ENCODE results near the gene MRPL45.

MRPL45 gene

DNA sequence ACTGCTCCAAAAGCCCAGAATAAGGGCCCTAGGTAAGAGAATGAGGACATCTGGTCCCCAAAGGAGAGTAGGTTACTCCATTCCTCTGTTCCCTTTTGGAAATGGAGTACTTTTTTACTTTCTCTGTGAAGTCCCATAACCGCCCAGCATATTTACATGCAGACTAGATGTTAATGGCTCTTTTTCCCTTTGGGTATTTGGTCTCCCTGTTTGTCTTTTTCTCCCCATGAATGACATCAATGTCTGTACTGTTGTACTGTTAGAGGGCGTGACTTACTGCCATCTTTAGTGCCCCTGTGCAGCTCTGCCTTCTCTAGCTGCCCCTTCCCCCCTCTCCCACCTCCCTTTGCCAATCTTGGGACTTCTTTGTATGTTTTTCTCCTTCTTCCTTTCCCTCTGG is 27.8 kb downstream of the MRPL45 start:
- Histone ChIP-seq H3K36me3 (ENCODE audit: low read length) (no peaks in the 10 kb centered on the region), H3K9me2 (replicated peaks; ENCODE audit: insufficient read depth, low read length) (no peaks in the 10 kb centered on the region), H3K27me3 (ENCODE audit: low read length) (no peaks in the 10 kb centered on the region), H3K79me2 (ENCODE audit: insufficient read depth, low read length) (no peaks in the 10 kb centered on the region), H2AFZ (ENCODE audit: low read depth, low read length, severe bottlenecking) (no peak overlapping the region), H3K9ac (ENCODE audit: low read length) (peak overlapping the region; percentile 47; the same call in 1 of the 2 replicates), H3K9me3 (ENCODE audit: insufficient read depth, low read length) (no peaks in the 10 kb centered on the region), H4K20me1 (ENCODE audit: low read depth, low read length) (no peaks in the 10 kb centered on the region), H3K4me3 (ENCODE audit: insufficient read depth, low read length, poor library complexity, severe bottlenecking) (no peak overlapping the region), H3F3A (ENCODE audit: insufficient read depth) (no peaks in the 10 kb centered on the region), H3K4me2 (ENCODE audit: low read depth, low read length, poor library complexity, severe bottlenecking) (peak overlapping the region; percentile 53), H3K27ac (ENCODE audit: low read depth, low read length) (peak overlapping the region; percentile 85)
- TF ChIP-seq EZH2phosphoT487 (conservative IDR thresholded peaks at IDR 0.05; ENCODE audit: low read length), result no peak
- TF ChIP-seq, protein P1, sequence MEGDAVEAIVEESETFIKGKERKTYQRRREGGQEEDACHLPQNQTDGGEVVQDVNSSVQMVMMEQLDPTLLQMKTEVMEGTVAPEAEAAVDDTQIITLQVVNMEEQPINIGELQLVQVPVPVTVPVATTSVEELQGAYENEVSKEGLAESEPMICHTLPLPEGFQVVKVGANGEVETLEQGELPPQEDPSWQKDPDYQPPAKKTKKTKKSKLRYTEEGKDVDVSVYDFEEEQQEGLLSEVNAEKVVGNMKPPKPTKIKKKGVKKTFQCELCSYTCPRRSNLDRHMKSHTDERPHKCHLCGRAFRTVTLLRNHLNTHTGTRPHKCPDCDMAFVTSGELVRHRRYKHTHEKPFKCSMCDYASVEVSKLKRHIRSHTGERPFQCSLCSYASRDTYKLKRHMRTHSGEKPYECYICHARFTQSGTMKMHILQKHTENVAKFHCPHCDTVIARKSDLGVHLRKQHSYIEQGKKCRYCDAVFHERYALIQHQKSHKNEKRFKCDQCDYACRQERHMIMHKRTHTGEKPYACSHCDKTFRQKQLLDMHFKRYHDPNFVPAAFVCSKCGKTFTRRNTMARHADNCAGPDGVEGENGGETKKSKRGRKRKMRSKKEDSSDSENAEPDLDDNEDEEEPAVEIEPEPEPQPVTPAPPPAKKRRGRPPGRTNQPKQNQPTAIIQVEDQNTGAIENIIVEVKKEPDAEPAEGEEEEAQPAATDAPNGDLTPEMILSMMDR (IDR thresholded peaks at IDR 0.05; ENCODE audit: insufficient read depth, low read length, poor library complexity, severe bottlenecking), result no peak

DNA sequence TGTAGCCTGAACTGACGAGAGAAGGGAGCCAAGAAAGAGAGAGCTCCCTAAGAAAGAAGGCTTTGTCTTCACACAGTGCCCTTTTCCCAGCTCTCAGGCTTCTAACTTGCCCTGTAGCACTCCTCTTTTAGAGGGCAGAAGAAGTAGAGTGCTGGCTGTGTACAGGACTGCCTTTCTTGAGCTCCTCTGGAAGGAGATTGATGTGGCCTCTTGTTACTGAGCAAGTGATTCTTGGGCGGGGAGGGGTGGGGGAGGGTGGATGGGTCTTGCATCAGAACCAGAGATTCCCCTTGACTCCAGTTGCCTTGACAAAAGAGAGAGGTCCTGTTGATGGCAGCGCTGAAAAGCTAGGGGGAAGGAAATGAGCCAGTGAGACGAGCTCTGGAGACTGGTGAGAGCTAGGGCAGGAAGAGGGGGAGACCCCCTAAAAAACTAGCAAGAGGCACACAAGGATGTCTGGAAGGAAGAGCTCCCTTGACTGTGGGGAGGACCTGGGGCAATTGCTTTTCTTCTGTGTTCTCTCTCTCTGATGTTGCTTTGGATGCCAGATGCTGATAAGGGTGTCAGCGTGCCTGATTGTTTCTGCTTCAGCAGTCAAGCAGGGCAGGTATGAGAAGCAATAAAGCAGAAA is 28.4 kb downstream of the MRPL45 start:
- Histone ChIP-seq H4K20me1 (ENCODE audit: low read depth, low read length) (no peaks in the 10 kb centered on the region), H3K9me2 (replicated peaks; ENCODE audit: insufficient read depth, low read length) (no peaks in the 10 kb centered on the region), H3F3A (ENCODE audit: insufficient read depth) (no peaks in the 10 kb centered on the region), H3K79me2 (ENCODE audit: insufficient read depth, low read length) (no peaks in the 10 kb centered on the region), H3K4me2 (ENCODE audit: low read depth, low read length, poor library complexity, severe bottlenecking) (peak overlapping the region; percentile 53), H3K9me3 (ENCODE audit: insufficient read depth, low read length) (no peaks in the 10 kb centered on the region), H2AFZ (ENCODE audit: low read depth, low read length, severe bottlenecking) (no peak overlapping the region), H3K9ac (ENCODE audit: low read length) (peak overlapping the region; percentile 47), H3K36me3 (ENCODE audit: low read length) (no peaks in the 10 kb centered on the region), H3K27me3 (ENCODE audit: low read length) (no peaks in the 10 kb centered on the region), H3K4me3 (ENCODE audit: insufficient read depth, low read length, poor library complexity, severe bottlenecking) (no peak overlapping the region), H3K27ac (ENCODE audit: low read depth, low read length) (peak overlapping the region; percentile 85)
- TF ChIP-seq, protein P1 (IDR thresholded peaks at IDR 0.05; ENCODE audit: insufficient read depth, low read length, poor library complexity, severe bottlenecking), result no peak
- TF ChIP-seq EZH2phosphoT487 (conservative IDR thresholded peaks at IDR 0.05; ENCODE audit: low read length), result no peak

DNA sequence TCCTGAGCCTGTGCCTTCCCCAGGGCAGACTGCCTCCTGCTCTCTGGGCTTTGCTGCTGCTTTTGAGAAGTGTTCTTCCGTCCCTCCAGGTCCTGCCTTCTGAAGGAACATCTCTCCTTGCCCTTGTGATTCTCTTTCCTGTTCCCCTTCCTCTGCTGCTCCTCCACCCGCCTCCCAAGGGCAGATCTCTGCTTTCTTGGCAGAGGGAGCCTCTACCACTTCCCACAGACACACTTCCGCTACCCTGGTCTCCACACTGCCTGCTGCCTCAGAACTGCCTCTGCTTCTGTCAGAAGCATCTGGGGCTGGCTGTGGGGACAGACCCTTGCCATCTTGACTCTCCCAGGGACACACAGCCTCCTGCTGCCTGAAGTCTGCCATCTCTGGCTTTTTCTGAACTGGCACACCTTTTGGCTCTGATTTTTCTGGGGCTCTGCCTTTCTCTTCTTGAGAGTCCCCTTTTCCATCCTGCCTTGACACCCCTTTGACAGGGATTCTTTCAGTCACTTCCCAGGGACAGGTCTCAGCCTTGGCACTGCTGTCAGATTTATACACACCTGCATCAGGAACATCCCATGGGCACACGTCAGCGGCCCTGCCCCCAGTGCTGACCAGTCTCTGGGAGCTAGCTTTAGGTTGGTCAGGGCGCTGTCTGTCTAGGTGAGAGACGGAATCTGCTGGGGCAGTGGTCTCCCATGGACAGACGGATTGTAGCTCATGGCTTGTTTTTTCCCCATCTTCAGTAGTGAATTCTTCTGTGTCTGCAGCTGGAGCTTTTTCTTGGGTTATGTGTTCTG is 30.2 kb downstream of the MRPL45 start:
- Histone ChIP-seq H3K4me2 (ENCODE audit: low read depth, low read length, poor library complexity, severe bottlenecking) (no peak overlapping the region), H3K27ac (ENCODE audit: low read depth, low read length) (no peak overlapping the region)

More for the DNA sequence above, 30.2 kb downstream of the MRPL45 start:
- Histone ChIP-seq H4K20me1 (ENCODE audit: low read depth, low read length) (no peaks in the 10 kb centered on the region), H3K79me2 (ENCODE audit: insufficient read depth, low read length) (no peaks in the 10 kb centered on the region), H3K9ac (ENCODE audit: low read length) (no peak overlapping the region), H3K36me3 (ENCODE audit: low read length) (no peaks in the 10 kb centered on the region), H3K9me2 (replicated peaks; ENCODE audit: insufficient read depth, low read length) (no peaks in the 10 kb centered on the region), H2AFZ (ENCODE audit: low read depth, low read length, severe bottlenecking) (no peak overlapping the region), H3F3A (ENCODE audit: insufficient read depth) (no peaks in the 10 kb centered on the region), H3K4me3 (ENCODE audit: insufficient read depth, low read length, poor library complexity, severe bottlenecking) (no peak overlapping the region), H3K9me3 (ENCODE audit: insufficient read depth, low read length) (no peaks in the 10 kb centered on the region), H3K27me3 (ENCODE audit: low read length) (no peaks in the 10 kb centered on the region)
- TF ChIP-seq EZH2phosphoT487 (conservative IDR thresholded peaks at IDR 0.05; ENCODE audit: low read length), result no peak
- TF ChIP-seq, protein P1 (IDR thresholded peaks at IDR 0.05; ENCODE audit: insufficient read depth, low read length, poor library complexity, severe bottlenecking), result no peak
